Naive thymus-derived CD4-positive, alpha-beta T cell (primary cell): Measurements from ENCODE around the gene MMS22L. TPM values are rescaled to one million over a fixed set of nuclear protein-coding genes. Genes with fewer than 3 reads are reported as not detected.
A peak's percentile ranks its signal among the peaks of the same experiment; 100 is the strongest.

Experiments
- ATAC-seq: fragments of 150-1000 bp; cut with Tn5 transposase; 2 replicates; pipeline ENCODE4 v1.10.0; 2021; ENCODE audit warnings: mild to moderate bottlenecking, moderate library complexity
- CTCF ChIA-PET: fragments of 350-600 bp; sonication (Branson Sonifier 250); formaldehyde crosslinking; loops from one replicate; lab custom pipeline; 2021; ENCODE audit warnings: antibody characterized with exemption; lab: Charles Lee
- POLR2A ChIA-PET: fragments of 350-600 bp; sonication (Branson Sonifier 250); formaldehyde crosslinking; loops from one replicate; lab custom pipeline; 2021; ENCODE audit warnings: antibody characterized with exemption, inconsistent platforms; lab: Charles Lee
- DNase-seq, 9 donors: peaks; one replicate each; pipeline versions ENCODE4 v3.0.0 to v3.0.0-alpha.2; 2020 to 2022; ENCODE audit warnings: mixed read lengths in 1 of 9
- H3K27ac ChIP-seq: one replicate; pipeline ENCODE4 v1.7.0; 2013; ENCODE audit warnings: mild to moderate bottlenecking, low read depth, low read length, moderate library complexity
- H3K27me3 ChIP-seq, 2 donors: one replicate each; pipeline ENCODE4 v1.7.0; 2013; ENCODE audit warnings: low read length in 2 of 2, mild to moderate bottlenecking in 2 of 2, moderate library complexity in 2 of 2; ENCODE audit not compliant: control insufficient read depth in 2 of 2, insufficient read depth in 2 of 2
- H3K36me3 ChIP-seq, 3 experiments: 1 replicate in 2 of 3; 2 replicates in 1 of 3; pipeline ENCODE4 v1.7.0; 2013; ENCODE audit warnings: low read length in 3 of 3, mild to moderate bottlenecking in 3 of 3, moderate library complexity in 1 of 3; ENCODE audit not compliant: insufficient read depth in 3 of 3, control insufficient read depth in 2 of 3
- H3K4me1 ChIP-seq, 2 donors: one replicate each; pipeline ENCODE4 v1.7.0; 2013; ENCODE audit warnings: low read length in 2 of 2, mild to moderate bottlenecking in 2 of 2, moderate library complexity in 1 of 2; ENCODE audit not compliant: control insufficient read depth in 2 of 2, insufficient read depth in 2 of 2
- H3K4me3 ChIP-seq: 2 replicates; pipeline ENCODE4 v1.7.0; 2013; ENCODE audit warnings: mild to moderate bottlenecking, low read length
- H3K9me3 ChIP-seq, 3 experiments: 1 replicate in 2 of 3; 2 replicates in 1 of 3; pipeline ENCODE4 v1.7.0; 2013; ENCODE audit warnings: low read length in 3 of 3; ENCODE audit not compliant: control insufficient read depth in 2 of 3
- H3K27ac Mint-ChIP-seq, 9 donors: one replicate each; pipeline ENCODE4 v1.8.0; 2020 to 2022; ENCODE audit warnings: mixed read lengths in 9 of 9, mild to moderate bottlenecking in 8 of 9, moderate library complexity in 5 of 9, inconsistent platforms in 2 of 9
- H3K27me3 Mint-ChIP-seq, 5 donors: one replicate each; pipeline ENCODE4 v1.8.0; 2021 to 2022; ENCODE audit warnings: mixed read lengths in 5 of 5, mild to moderate bottlenecking in 1 of 5
- H3K36me3 Mint-ChIP-seq, 5 donors: one replicate each; pipeline ENCODE4 v1.8.0; 2020 to 2022; ENCODE audit warnings: mixed read lengths in 5 of 5, mild to moderate bottlenecking in 3 of 5, inconsistent platforms in 1 of 5
- H3K4me1 Mint-ChIP-seq, 7 donors: one replicate each; pipeline ENCODE4 v1.8.0; 2020 to 2022; ENCODE audit warnings: mixed read lengths in 7 of 7, mild to moderate bottlenecking in 3 of 7, inconsistent platforms in 1 of 7
- H3K4me3 Mint-ChIP-seq, 10 donors: one replicate each; pipeline ENCODE4 v1.8.0; 2020 to 2022; ENCODE audit warnings: mild to moderate bottlenecking in 10 of 10, mixed read lengths in 10 of 10, moderate library complexity in 6 of 10, inconsistent platforms in 2 of 10
- H3K9me3 Mint-ChIP-seq, 11 donors: one replicate each; pipeline ENCODE4 v1.8.0; 2020 to 2022; ENCODE audit warnings: mixed read lengths in 11 of 11, mild to moderate bottlenecking in 4 of 11, inconsistent platforms in 1 of 11, moderate library complexity in 1 of 11
- intact Hi-C, 2 donors: fragments of 100-400 bp; cut with micrococcal nuclease; formaldehyde crosslinking; loops; one replicate each; pipeline ENCODE4 v1.15.1; 2023
- polyA plus RNA-seq, 2 donors: library from polyadenylated mRNA; unstranded; fragments of 300-500 nt; fragmentation: Illumina TruSeq; gene quantifications; one replicate each; pipeline ENCODE4 v1.2.3, GENCODE V29; 2021
- total RNA-seq, 6 experiments: library from RNA in 5 of 6; stranded (reverse) in 5 of 6; gene quantifications; 1 replicate in 5 of 6; 2 replicates in 1 of 6; pipeline ENCODE4 v1.2.3 and lab custom pipeline; 2021 to 2026

MMS22L gene
- total and polyA plus RNA-seq, 7 experiments from 2014 or later = 4.0 to 48.1 (median 12.1) TPM

DNA sequence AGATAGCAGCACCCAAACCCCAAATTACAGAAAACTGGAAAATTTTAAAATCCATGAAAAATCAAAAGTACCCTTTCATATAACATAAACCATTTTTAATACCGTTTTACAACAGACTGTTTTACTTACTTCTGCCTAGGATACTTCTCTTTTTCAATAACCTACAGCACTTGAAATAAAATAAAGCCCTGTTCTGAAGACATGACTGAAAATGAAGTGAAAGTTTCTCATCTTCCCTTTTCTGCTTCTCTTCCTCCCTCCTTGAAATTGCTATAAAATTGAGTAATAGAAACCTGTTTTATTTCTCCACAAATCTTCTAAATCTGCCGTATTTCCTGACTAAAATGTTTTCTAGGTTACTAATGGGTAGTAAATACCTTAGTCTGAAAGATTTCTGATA lies 20.3 kb downstream of the MMS22L start:
- H3K4me3 ChIP-seq = no peak overlapping the region
- Mint-ChIP-seq H3K27ac (no peak overlapping the region), H3K9me3 (peaks cover 0 to 4% (median 0%) of the 10 kb centered on the region in 11 donors), H3K36me3 (peaks cover 13 to 67% (median 56%) of the 10 kb centered on the region in 5 donors), H3K27me3 (no peaks in the 10 kb centered on the region), H3K4me1 (peaks cover 0 to 5% (median 0%) of the 10 kb centered on the region in 7 donors), H3K4me3 (no peak overlapping the region)
- ChIA-PET CTCF (no interaction called here), POLR2A (no interaction called here)
- H3K27me3 ChIP-seq = no peaks in the 10 kb centered on the region
- DNase-seq (no peak), ATAC-seq (no peak)
- no peaks in the 10 kb centered on the region for H3K9me3 ChIP-seq
- H3K4me1 ChIP-seq = no peaks in the 10 kb centered on the region
- intact Hi-C loops = no loop called here
- peaks cover 0 to 13% (median 3%) of the 10 kb centered on the region in 3 experiments for H3K36me3 ChIP-seq
- no peak overlapping the region for H3K27ac ChIP-seq

- no peak for ATAC-seq
- Histone ChIP-seq H3K9me3 (no peaks in the 10 kb centered on the region), H3K4me3 (no peak overlapping the region), H3K27ac (no peak overlapping the region), H3K27me3 (no peaks in the 10 kb centered on the region), H3K36me3 (peaks cover 0 to 6% (median 0%) of the 10 kb centered on the region in 3 experiments), H3K4me1 (no peaks in the 10 kb centered on the region)
- ChIA-PET CTCF (no interaction called here), POLR2A (no interaction called here)
- DNase-seq = no peak
- Mint-ChIP-seq H3K4me3 (no peak overlapping the region), H3K36me3 (peaks cover 11 to 64% (median 36%) of the 10 kb centered on the region in 5 donors), H3K27me3 (no peaks in the 10 kb centered on the region), H3K4me1 (no peaks in the 10 kb centered on the region), H3K9me3 (peaks cover 0 to 19% (median 6%) of the 10 kb centered on the region in 11 donors), H3K27ac (no peak overlapping the region)
- intact Hi-C loops = no loop called here
These were observed 36.2 kb downstream of the MMS22L start for GRCh38 chr6:97246842-97247241.

- ATAC-seq = no peak
- CTCF ChIA-PET = no interaction called here
- Mint-ChIP-seq H3K27me3 (no peaks in the 10 kb centered on the region), H3K4me1 (no peaks in the 10 kb centered on the region), H3K27ac (no peak overlapping the region), H3K36me3 (peaks cover 20 to 69% (median 56%) of the 10 kb centered on the region in 5 donors), H3K4me3 (no peak overlapping the region), H3K9me3 (peaks cover 0 to 19% (median 6%) of the 10 kb centered on the region in 11 donors)
- no peaks in the 10 kb centered on the region for H3K9me3 ChIP-seq
- no peak overlapping the region for H3K4me3 ChIP-seq
- H3K27me3 ChIP-seq = no peaks in the 10 kb centered on the region
- DNase-seq = no peak
- POLR2A ChIA-PET = no interaction called here
- peaks cover 0 to 6% (median 0%) of the 10 kb centered on the region in 3 experiments for H3K36me3 ChIP-seq
- no peak overlapping the region for H3K27ac ChIP-seq
- H3K4me1 ChIP-seq = no peaks in the 10 kb centered on the region
- intact Hi-C loops = no loop called here
These were observed 42.8 kb downstream of the MMS22L start for GRCh38 chr6:97240222-97240621.

GRCh38 chr6:97231911-97232310 lies 51.1 kb downstream of the MMS22L start:
- H3K4me1 ChIP-seq = no peaks in the 10 kb centered on the region
- no peak overlapping the region for H3K27ac ChIP-seq
- intact Hi-C loops = no loop called here
- no peak overlapping the region for H3K4me3 Mint-ChIP-seq
- H3K27me3 Mint-ChIP-seq = no peaks in the 10 kb centered on the region
- CTCF ChIA-PET = no interaction called here
- H3K27ac Mint-ChIP-seq = no peak overlapping the region
- POLR2A ChIA-PET = no interaction called here
- no peak for DNase-seq
- H3K36me3 ChIP-seq = no peaks in the 10 kb centered on the region
- ATAC-seq = no peak
- H3K4me1 Mint-ChIP-seq = peaks cover 0 to 6% (median 0%) of the 10 kb centered on the region in 7 donors
- H3K9me3 ChIP-seq = no peaks in the 10 kb centered on the region
- no peaks in the 10 kb centered on the region for H3K27me3 ChIP-seq
- no peaks in the 10 kb centered on the region for H3K9me3 Mint-ChIP-seq
- H3K36me3 Mint-ChIP-seq = peaks cover 12 to 66% (median 55%) of the 10 kb centered on the region in 5 donors
- no peak overlapping the region for H3K4me3 ChIP-seq

- Histone ChIP-seq H3K9me3 (no peaks in the 10 kb centered on the region), H3K4me3 (no peak overlapping the region), H3K27me3 (no peaks in the 10 kb centered on the region), H3K27ac (no peak overlapping the region), H3K4me1 (no peaks in the 10 kb centered on the region), H3K36me3 (no peaks in the 10 kb centered on the region)
- H3K27me3 Mint-ChIP-seq = no peaks in the 10 kb centered on the region
- intact Hi-C loops = no loop called here
- H3K27ac Mint-ChIP-seq = no peak overlapping the region
- DNase-seq = no peak
- H3K9me3 Mint-ChIP-seq = no peaks in the 10 kb centered on the region
- ChIA-PET POLR2A (no interaction called here), CTCF (no interaction called here)
- H3K4me1 Mint-ChIP-seq = peaks cover 0 to 10% (median 0%) of the 10 kb centered on the region in 7 donors
- no peak overlapping the region for H3K4me3 Mint-ChIP-seq
- H3K36me3 Mint-ChIP-seq = peaks cover 0 to 38% (median 4%) of the 10 kb centered on the region in 5 donors
- no peak for ATAC-seq
These were observed 60.1 kb downstream of the MMS22L start for GRCh38 chr6:97222903-97223302.

- Mint-ChIP-seq H3K27me3 (no peaks in the 10 kb centered on the region), H3K36me3 (peaks cover 0 to 23% (median 0%) of the 10 kb centered on the region in 5 donors), H3K4me1 (peaks cover 0 to 15% (median 0%) of the 10 kb centered on the region in 7 donors), H3K4me3 (no peak overlapping the region), H3K9me3 (no peaks in the 10 kb centered on the region), H3K27ac (no peak overlapping the region)
- no peak for DNase-seq
- ChIA-PET CTCF (no interaction called here), POLR2A (no interaction called here)
- Histone ChIP-seq H3K27ac (no peak overlapping the region), H3K4me3 (no peak overlapping the region), H3K27me3 (no peaks in the 10 kb centered on the region), H3K4me1 (no peaks in the 10 kb centered on the region), H3K9me3 (no peaks in the 10 kb centered on the region), H3K36me3 (no peaks in the 10 kb centered on the region)
- ATAC-seq = no peak
- intact Hi-C loops = no loop called here
These were observed 64.1 kb downstream of the MMS22L start for GRCh38 chr6:97218912-97219311.

DNA sequence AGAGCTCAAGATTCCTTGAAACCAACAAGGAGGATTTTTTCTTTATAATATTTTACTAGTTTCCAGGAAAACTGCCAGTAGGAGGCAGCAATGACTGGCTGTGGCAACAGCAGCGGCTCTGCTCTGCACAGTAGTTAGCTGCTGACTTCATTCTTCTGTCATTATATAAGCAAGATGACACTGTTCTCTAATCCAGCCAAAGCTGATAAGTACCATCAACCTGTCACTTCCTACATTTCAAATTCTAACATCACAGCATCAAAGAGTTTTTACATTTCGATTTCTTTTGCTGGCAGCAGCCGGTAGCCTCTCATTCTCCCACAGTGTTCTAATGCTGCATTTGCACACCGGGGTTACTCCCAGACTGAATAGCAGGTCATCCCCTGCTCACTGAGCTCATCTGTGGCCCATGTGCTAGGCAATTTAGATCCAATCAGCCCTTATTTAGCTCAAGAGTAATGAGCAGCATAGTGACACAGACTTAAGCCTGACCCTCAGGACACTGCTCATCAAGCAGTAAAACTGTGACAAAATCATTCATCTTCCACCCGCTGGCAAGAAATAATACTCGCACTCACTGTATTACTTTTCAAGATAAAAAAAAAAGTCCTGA lies 67.8 kb downstream of the MMS22L start:
- Mint-ChIP-seq H3K4me3 (no peak overlapping the region), H3K27me3 (no peaks in the 10 kb centered on the region), H3K36me3 (peaks cover 0 to 28% (median 13%) of the 10 kb centered on the region in 5 donors), H3K4me1 (peaks cover 0 to 12% (median 0%) of the 10 kb centered on the region in 7 donors), H3K9me3 (no peaks in the 10 kb centered on the region), H3K27ac (no peak overlapping the region)
- CTCF ChIA-PET = interaction anchor here (0.6 kb wide), 1 partner anchor 10 kb away, joined by 5 read pairs; no protein-coding TSS in a partner anchor
- POLR2A ChIA-PET = no interaction called here
- Histone ChIP-seq H3K36me3 (no peaks in the 10 kb centered on the region), H3K4me3 (no peak overlapping the region), H3K27me3 (no peaks in the 10 kb centered on the region), H3K4me1 (no peaks in the 10 kb centered on the region), H3K27ac (no peak overlapping the region), H3K9me3 (no peaks in the 10 kb centered on the region)
- ATAC-seq (no peak), DNase-seq (peak in 1 of 9 donors; percentile 0)
- intact Hi-C loops = loop anchor here in 1 of 2 donors (1.0 kb wide), 1 partner anchor 179 kb away; no protein-coding TSS in a partner anchor
